OCI-LY3 (cell line): ENCODE data around the gene MAPK14.
A peak's percentile ranks its signal among the peaks of the same experiment; 100 is the strongest.

ENCODE experiments used
- CTCF ChIP-seq: fragments of 200-600, 300-600 bp; sonication (generic); IDR thresholded peaks from 2 replicates; pipeline ENCODE4 v1.5.1; 2014; ENCODE audit warnings: antibody characterized with exemption, low read length, low read depth
- EZH2phosphoT487 ChIP-seq: fragments of 200-600 bp; shearing (Covaris generic); IDR thresholded peaks from 2 replicates; pipeline ENCODE4 v1.6.1; 2018; ENCODE audit warnings: antibody characterized with exemption, mixed run types, low read depth

GRCh38 chr6:36139431-36139830 lies 111.8 kb downstream of the MAPK14 start:
- peak; percentile 32 for TF ChIP-seq CTCF
- TF ChIP-seq EZH2phosphoT487, result no peak
